ENCODE measurements around the gene ADAM22.

ADAM22 gene

GRCh38 chr7:88041583-88041982 lies 107.5 kb downstream of the ADAM22 start:
- no peak for DNase-seq (ENCODE audit: low read depth in 2 of 2, low spot score in 1 of 2)

- DNase-seq (ENCODE audit: low read depth in 2 of 2, low spot score in 1 of 2) = no peak
Measured at GRCh38 chr7:88042157-88042556, 108.1 kb downstream of the ADAM22 start.

GRCh38 chr7:88042803-88043202 lies 108.8 kb downstream of the ADAM22 start:
- DNase-seq (ENCODE audit: low read depth in 2 of 2, low spot score in 1 of 2) = no peak

DNA sequence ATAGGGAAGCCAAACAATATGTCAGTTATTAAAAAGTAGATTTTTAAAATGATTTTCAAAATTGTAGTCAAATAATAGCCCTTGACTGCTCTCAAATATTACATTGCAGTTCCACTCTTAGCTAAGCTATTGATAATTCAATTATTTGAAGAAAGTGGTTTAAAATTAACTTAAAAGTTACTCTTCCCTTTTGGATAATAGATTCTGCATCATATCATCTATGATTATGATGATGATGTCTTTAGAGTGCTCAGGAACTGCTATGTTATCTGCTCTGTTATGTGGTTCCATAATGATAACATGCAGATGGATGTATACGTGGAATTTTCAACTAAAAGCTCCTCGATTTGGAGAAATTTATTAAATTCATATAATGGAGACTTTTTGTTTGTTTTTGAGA lies 110.0 kb downstream of the ADAM22 start:
- no peak for DNase-seq (ENCODE audit: low read depth in 2 of 2, low spot score in 1 of 2)

DNA sequence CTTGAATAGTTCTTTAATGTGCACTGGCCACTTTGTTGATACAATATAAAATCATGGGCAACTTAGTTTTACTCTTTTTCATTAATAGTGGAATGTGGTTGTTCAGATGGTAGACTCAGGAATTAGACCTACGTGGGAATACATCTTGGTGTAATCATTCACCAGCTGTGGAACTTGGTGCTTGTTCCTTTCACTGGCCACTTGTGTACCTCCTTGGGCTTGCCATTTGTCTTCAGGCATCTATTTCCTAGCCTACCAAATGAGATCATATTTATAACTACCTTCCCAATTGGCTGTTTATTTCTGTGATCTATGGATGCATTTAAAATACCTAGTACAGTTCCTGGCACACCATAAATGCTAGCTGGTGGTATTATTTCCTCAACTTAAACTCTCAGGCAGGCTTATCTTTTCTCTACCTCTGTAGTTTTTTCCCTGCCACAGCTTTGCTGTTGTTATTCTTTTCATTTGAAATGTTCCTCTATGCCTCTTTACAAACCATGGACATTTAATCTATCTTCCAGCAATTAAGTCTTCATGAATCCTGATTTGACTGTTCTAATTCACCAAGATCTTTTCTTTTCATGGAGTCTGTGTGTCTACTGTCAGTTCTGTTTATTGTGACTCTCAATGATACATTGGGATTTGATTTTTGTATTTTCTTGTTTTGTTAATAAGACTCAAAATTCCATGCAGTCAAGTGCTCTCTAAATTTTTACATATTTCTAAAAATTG lies 113.0 kb downstream of the ADAM22 start:
- DNase-seq (ENCODE audit: low read depth in 2 of 2, low spot score in 1 of 2) = no peak

GRCh38 chr7:88057655-88058054 lies 123.6 kb downstream of the ADAM22 start:
- DNase-seq (ENCODE audit: low read depth in 2 of 2, low spot score in 1 of 2) = no peak

DNA sequence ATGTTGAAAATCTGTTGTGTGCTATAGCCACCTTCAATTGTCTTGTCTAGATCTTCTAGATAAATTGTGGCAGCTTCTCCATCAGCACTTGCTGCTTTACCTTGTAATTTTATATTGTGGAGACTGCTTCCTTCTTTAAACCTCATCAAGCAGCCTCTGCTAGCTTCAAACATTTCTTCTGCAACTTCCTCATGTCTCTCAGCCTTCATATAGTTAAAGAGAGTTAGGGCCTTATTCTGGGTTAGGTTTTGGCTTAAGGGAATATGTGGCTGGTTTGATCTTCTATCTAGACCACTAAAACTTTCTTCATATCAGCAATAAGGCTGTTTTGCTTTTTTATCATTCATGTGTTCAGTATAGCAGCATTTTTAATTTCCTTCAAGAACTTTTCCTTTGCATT lies 128.2 kb downstream of the ADAM22 start:
- no peak for DNase-seq (ENCODE audit: low read depth in 2 of 2, low spot score in 1 of 2)

- no peak for DNase-seq (ENCODE audit: low read depth in 2 of 2, low spot score in 1 of 2)
Measured at GRCh38 chr7:88069093-88069492, 135.0 kb downstream of the ADAM22 start.

- no peak for DNase-seq (ENCODE audit: low read depth in 2 of 2, low spot score in 1 of 2)
Measured at GRCh38 chr7:88071994-88072714, 138.1 kb downstream of the ADAM22 start.

DNA sequence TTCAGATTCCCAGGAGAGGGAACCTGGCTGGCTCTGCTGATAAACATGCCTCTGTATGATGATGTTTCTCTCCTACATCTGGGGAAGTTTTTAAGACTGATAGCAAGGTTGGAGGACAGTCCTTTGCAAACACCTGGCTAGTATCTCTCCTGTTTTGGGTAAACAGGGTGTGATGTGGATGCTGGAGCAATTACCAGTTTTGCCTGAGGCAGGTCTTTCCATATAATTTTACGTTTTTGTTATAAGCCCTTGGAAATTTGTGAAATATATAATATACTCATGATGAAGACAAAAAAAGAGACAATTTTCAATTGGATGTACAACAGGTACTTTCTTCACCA lies 138.6 kb downstream of the ADAM22 start:
- DNase-seq (ENCODE audit: low read depth in 2 of 2, low spot score in 1 of 2) = no peak

DNA sequence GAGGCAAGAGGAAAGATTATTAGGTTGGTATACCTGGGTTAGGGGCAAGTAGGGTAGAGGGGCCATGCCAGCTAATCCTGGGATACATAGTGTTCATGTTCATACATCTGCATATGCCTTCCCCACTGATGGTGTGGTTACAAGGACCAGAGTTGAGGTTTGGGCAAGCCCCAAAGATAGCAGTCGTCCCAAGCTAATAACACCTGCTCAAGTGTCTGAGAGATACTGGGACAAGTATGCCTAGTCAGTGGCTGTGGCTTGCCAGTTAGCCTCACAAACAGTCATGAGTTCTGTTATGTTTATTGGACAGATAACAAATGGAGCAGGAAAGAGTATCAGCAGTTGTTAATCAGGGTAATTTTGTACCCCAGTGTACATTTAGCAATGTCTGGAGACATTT lies 139.6 kb downstream of the ADAM22 start:
- DNase-seq (ENCODE audit: low read depth in 2 of 2, low spot score in 1 of 2) = no peak

GRCh38 chr7:88075216-88075615 lies 141.2 kb downstream of the ADAM22 start:
- no peak for DNase-seq (ENCODE audit: low read depth in 2 of 2, low spot score in 1 of 2)

GRCh38 chr7:88083883-88084282 lies 149.8 kb downstream of the ADAM22 start:
- DNase-seq (ENCODE audit: low read depth in 2 of 2, low spot score in 1 of 2) = no peak

- no peak for DNase-seq (ENCODE audit: low read depth in 2 of 2, low spot score in 1 of 2)
Measured at GRCh38 chr7:88089561-88089960, 155.5 kb downstream of the ADAM22 start.

DNA sequence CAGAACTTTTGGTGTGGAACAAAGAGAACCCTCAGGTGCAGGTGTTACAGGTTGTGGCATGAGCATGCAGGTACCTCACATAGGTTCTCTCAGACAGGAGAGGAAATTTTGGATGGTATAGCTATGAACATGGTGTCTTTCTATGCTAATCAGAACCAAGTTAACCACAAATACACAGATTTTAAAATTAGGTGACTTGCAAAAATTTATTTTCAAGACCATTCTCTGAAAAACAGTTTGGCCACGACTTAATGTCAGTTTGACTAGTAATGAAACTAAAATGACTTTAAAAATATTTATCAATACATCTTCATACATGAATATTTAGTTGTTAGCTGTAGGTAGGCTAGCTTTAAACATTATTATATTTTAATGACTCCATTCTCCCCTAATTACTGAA lies 156.2 kb downstream of the ADAM22 start:
- DNase-seq (ENCODE audit: low read depth in 2 of 2, low spot score in 1 of 2) = no peak

DNA sequence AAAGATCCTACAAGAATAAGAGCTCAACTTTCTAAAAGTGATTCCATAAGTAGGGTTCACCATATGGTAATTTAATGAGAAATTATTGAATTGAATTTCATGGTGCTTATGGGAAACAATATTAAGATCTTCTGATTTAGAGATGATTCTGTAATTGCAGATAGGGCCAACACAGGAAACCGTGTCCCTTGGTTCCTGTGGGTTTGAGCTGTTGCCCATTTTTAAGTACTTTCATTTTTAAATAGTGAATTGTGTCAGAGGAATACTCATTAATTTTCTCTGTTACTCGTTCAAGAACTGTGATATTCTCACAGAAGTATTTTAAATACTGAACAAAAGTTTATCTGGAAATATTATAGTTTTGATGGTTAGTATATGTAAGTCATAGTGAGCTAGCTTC lies 156.6 kb downstream of the ADAM22 start:
- DNase-seq (ENCODE audit: low read depth in 2 of 2, low spot score in 1 of 2) = no peak

GRCh38 chr7:88091988-88092675 lies 158.1 kb downstream of the ADAM22 start:
- DNase-seq (ENCODE audit: low read depth in 2 of 2, low spot score in 1 of 2) = no peak

DNA sequence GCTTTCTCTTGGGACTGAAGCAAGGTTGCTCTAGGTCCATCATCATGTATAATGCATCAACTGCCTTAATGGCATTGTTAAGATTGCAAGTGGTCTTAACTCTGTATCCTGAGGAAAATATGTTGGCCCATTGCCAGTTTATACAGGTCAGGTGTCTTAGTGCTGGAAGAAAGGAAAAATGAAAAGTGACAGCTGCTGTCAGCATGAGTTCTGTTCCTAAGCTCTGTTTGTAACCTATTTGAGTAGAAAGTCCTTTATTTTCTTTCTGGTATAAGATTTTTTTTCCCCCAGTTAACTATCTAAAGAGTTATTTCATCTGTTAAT lies 158.6 kb downstream of the ADAM22 start:
- no peak for DNase-seq (ENCODE audit: low read depth in 2 of 2, low spot score in 1 of 2)

GRCh38 chr7:88101769-88102168 lies 167.7 kb downstream of the ADAM22 start:
- no peak for DNase-seq (ENCODE audit: low read depth in 2 of 2, low spot score in 1 of 2)

GRCh38 chr7:88102675-88103074 lies 168.6 kb downstream of the ADAM22 start:
- DNase-seq (ENCODE audit: low read depth in 2 of 2, low spot score in 1 of 2) = no peak

DNA sequence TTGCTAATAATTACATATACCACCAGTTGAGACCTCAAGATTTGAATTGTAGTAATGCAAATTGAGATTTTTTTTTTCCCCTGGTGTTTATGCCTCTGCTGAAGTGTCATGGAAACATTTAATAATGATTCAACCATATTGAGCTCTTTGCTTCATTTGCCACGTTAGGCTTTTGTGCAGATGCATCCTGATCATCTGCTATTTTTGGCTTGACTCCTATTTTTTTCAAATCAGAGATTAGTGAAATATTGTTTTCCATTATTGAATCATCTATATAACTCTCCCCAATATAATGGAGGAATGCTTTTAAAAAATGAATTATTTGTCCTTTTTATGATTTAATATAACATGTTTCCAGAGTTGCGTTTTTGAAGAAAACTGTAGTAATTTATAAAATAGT lies 170.7 kb downstream of the ADAM22 start:
- no peak for DNase-seq (ENCODE audit: low read depth in 2 of 2, low spot score in 1 of 2)

DNA sequence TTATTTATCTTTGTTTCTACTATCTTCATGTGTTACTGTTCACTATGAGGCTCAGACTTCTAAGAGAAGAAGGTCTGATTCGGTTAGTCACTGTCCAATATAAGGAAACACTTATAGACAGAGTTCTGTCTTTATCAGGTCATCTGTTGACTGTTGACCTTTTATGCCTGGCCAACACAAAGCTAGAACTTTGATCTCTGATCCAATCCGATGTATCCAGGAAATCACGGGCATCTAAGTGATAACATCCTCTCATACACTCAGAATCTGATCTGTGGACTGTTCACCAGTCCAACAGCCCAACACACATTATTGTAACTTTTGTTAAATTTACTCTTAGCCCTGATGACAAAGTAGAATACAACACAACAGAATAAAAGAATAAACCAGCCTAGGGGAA lies 171.2 kb downstream of the ADAM22 start:
- no peak for DNase-seq (ENCODE audit: low read depth in 2 of 2, low spot score in 1 of 2)

GRCh38 chr7:88106434-88106833 lies 172.4 kb downstream of the ADAM22 start:
- no peak for DNase-seq (ENCODE audit: low read depth in 2 of 2, low spot score in 1 of 2)
